HCT116 (cell line): ENCODE data around the gene SCAMP1.

ENCODE experiments used
- REST ChIP-seq: IDR thresholded peaks from 2 replicates; pipeline ENCODE4 v1.6.1; 2012; ENCODE audit warnings: low read depth
- TF ChIP-seq, protein P1 (sequence below): IDR thresholded peaks from 2 replicates; pipeline ENCODE4 v1.6.1; 2012
- TF ChIP-seq, protein P2 (sequence below), 3 experiments: fragments of 200-600 bp in 1 of 3; sonication (generic) in 1 of 3; IDR thresholded peaks in 2 of 3; conservative IDR thresholded peaks in 1 of 3; 2 replicates each; pipeline ENCODE4 v1.5.1; 2012 to 2017; ENCODE audit warnings: low read depth in 2 of 3, low read length in 2 of 3, antibody characterized with exemption in 1 of 3, borderline replicate concordance in 1 of 3, control low read depth in 1 of 3, mild to moderate bottlenecking in 1 of 3, mixed read lengths in 1 of 3, mixed run types in 1 of 3, moderate library complexity in 1 of 3; ENCODE audit not compliant: insufficient read depth in 1 of 3

DNA sequence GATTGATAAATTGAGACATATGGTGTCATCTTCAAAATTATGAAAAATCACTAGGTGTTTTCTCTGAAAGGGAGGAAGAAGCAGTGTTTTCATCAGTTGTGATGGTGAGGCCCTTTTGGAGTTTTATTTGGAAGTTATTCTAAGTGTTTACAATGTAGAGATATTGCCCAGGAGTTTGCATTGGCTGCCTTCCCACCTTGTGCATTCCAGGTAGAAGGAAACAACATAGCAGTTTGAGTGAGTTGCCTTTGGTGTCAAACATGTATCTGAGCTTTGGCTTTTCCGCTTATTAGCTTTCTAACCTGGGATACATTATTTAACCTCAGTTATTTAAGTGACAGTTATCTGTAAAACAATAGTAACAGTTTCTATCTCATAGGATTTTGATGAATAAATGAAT, 122.5 kb downstream of the SCAMP1 start:
- TF ChIP-seq, protein P1, sequence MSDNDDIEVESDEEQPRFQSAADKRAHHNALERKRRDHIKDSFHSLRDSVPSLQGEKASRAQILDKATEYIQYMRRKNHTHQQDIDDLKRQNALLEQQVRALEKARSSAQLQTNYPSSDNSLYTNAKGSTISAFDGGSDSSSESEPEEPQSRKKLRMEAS: no peak
- no peak for TF ChIP-seq REST
- TF ChIP-seq, protein P2, sequence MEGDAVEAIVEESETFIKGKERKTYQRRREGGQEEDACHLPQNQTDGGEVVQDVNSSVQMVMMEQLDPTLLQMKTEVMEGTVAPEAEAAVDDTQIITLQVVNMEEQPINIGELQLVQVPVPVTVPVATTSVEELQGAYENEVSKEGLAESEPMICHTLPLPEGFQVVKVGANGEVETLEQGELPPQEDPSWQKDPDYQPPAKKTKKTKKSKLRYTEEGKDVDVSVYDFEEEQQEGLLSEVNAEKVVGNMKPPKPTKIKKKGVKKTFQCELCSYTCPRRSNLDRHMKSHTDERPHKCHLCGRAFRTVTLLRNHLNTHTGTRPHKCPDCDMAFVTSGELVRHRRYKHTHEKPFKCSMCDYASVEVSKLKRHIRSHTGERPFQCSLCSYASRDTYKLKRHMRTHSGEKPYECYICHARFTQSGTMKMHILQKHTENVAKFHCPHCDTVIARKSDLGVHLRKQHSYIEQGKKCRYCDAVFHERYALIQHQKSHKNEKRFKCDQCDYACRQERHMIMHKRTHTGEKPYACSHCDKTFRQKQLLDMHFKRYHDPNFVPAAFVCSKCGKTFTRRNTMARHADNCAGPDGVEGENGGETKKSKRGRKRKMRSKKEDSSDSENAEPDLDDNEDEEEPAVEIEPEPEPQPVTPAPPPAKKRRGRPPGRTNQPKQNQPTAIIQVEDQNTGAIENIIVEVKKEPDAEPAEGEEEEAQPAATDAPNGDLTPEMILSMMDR (IDR thresholded peaks at IDR 0.05 in 2 of 3, conservative IDR thresholded peaks at IDR 0.05 in 1 of 3; ENCODE audit: borderline replicate concordance in 1 of 3, insufficient read depth in 1 of 3, low read depth in 2 of 3, low read length in 2 of 3): no peak
